Left ventricle myocardium inferior (tissue), 1 donor: ENCODE results near the gene INSC. TPM values are rescaled to one million over a fixed set of nuclear protein-coding genes. Genes with fewer than 3 reads are reported as not detected.

Experiments used
- DNase-seq: peaks from one replicate; pipeline ENCODE4 v3.0.0-alpha.2; 2020
- H3K27ac ChIP-seq: fragments of 200-600 bp; replicated peaks from 2 replicates; pipeline ENCODE4 v1.8.0; 2021
- H3K27me3 ChIP-seq: fragments of 200-600 bp; 2 replicates; pipeline ENCODE4 v1.8.0; 2021; ENCODE audit warnings: low read depth
- H3K36me3 ChIP-seq: fragments of 200-600 bp; 2 replicates; pipeline ENCODE4 v1.8.0; 2021
- H3K4me1 ChIP-seq: fragments of 200-600 bp; 2 replicates; pipeline ENCODE4 v1.8.0; 2021
- H3K4me3 ChIP-seq: fragments of 200-600 bp; 2 replicates; pipeline ENCODE4 v1.8.0; 2021; ENCODE audit warnings: mild to moderate bottlenecking, moderate library complexity
- H3K9me3 ChIP-seq: fragments of 200-600 bp; replicated peaks from 2 replicates; pipeline ENCODE4 v1.8.0; 2021
- intact Hi-C: fragments of 100-400 bp; cut with micrococcal nuclease; formaldehyde crosslinking; loops from one replicate; pipeline ENCODE4 v1.11.0; 2022
- total RNA-seq: library from RNA; stranded (reverse); fragmentation: NEBNext Ultra II Directional; extraction: Animal tissue kit (Norgen Biotek cat#: 25700); gene quantifications from one replicate; pipeline ENCODE4 v1.2.1, GENCODE V29; 2021
- TF ChIP-seq, protein P1 (sequence below): fragments of 200-600 bp; IDR thresholded peaks from 2 replicates; pipeline ENCODE4 v1.8.0; 2021; ENCODE audit warnings: antibody characterized with exemption, mild to moderate bottlenecking, borderline replicate concordance
- donor health status: DM: no; HTN: yes; CAD: no; lungs with severe emphysema.

Gene INSC
- total RNA-seq, 1 donor from 2014 or later: 0.25 TPM

DNA sequence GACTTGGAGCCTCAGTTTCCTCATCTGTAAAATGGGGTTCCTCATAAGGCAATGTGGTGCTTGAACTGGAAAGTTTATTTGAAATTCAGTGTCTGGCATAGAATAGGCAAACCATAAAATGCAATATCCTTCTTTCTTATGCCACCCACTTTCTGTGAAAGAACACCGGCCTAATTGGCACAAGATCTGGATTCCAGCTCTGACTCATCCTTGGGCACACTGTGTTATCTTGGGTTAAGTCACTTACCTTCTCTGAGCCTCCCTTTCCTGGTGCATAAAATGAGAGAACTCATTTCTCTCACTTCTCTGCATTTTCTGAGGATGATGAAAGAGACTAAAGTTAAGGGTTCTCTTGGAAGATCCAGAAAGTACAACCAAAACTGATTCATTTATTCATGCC, 5.1 kb downstream of the INSC start:
- Histone ChIP-seq H3K4me3 (no peak overlapping the region), H3K27ac (no peak overlapping the region), H3K27me3 (peaks cover 41% of the 10 kb centered on the region), H3K36me3 (no peaks in the 10 kb centered on the region), H3K9me3 (no peaks in the 10 kb centered on the region), H3K4me1 (peaks cover 8% of the 10 kb centered on the region)
- intact Hi-C loops: no loop called here
- DNase-seq: no peak
- TF ChIP-seq, protein P1, sequence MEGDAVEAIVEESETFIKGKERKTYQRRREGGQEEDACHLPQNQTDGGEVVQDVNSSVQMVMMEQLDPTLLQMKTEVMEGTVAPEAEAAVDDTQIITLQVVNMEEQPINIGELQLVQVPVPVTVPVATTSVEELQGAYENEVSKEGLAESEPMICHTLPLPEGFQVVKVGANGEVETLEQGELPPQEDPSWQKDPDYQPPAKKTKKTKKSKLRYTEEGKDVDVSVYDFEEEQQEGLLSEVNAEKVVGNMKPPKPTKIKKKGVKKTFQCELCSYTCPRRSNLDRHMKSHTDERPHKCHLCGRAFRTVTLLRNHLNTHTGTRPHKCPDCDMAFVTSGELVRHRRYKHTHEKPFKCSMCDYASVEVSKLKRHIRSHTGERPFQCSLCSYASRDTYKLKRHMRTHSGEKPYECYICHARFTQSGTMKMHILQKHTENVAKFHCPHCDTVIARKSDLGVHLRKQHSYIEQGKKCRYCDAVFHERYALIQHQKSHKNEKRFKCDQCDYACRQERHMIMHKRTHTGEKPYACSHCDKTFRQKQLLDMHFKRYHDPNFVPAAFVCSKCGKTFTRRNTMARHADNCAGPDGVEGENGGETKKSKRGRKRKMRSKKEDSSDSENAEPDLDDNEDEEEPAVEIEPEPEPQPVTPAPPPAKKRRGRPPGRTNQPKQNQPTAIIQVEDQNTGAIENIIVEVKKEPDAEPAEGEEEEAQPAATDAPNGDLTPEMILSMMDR: no peak

DNA sequence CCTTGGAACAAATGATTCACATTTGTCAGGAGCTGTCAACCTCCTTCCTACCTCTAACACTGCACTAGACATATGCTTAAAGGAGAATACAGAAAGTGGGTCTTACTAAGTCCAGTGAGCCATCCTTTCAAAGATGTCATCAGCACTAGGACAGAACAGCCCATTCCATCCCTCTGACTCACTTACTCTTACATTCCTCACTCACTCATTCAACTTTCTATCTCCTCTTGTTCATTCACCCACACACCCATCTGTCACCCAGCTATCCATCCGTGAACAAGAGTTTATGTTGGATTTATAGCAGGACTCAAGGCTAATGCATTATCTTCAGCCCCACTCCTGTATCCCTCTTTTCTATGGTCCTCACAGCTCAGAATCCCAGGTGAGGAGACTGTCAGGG, 9.1 kb downstream of the INSC start:
- Histone ChIP-seq H3K4me3 (no peak overlapping the region), H3K4me1 (peaks cover 4% of the 10 kb centered on the region), H3K27me3 (peaks cover 6% of the 10 kb centered on the region), H3K27ac (no peak overlapping the region), H3K36me3 (no peaks in the 10 kb centered on the region), H3K9me3 (no peaks in the 10 kb centered on the region)
- DNase-seq: no peak
- intact Hi-C loops: no loop called here
- TF ChIP-seq, protein P1: no peak

DNA sequence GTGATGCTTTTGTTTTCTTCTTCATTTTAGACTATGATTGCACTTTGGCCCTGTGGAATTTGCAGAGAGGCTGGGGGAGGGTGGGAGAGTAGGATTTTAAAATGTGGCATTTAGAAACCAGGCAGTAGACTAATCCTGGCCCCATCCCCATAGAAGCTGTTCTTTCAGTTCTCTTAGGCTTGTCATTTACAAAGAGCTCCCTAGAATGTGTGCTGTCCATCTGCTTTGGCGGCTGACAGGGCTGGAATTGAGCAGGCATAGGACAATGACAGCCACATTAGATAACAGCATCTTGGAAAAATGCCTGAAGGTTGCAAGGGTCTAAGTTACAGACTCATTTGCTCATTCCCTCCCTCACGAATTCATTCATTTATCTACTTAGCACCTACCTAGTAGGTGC, 9.8 kb downstream of the INSC start:
- H3K4me1 ChIP-seq: peaks cover 4% of the 10 kb centered on the region
- intact Hi-C loops: no loop called here
- H3K27ac ChIP-seq: no peak overlapping the region
- H3K36me3 ChIP-seq: no peaks in the 10 kb centered on the region
- H3K27me3 ChIP-seq: no peaks in the 10 kb centered on the region
- H3K4me3 ChIP-seq: no peak overlapping the region
- H3K9me3 ChIP-seq: no peaks in the 10 kb centered on the region
- DNase-seq: no peak
- TF ChIP-seq, protein P1: no peak

- Histone ChIP-seq H3K4me1 (no peaks in the 10 kb centered on the region), H3K36me3 (no peaks in the 10 kb centered on the region), H3K27me3 (no peaks in the 10 kb centered on the region), H3K4me3 (no peak overlapping the region), H3K27ac (no peak overlapping the region), H3K9me3 (no peaks in the 10 kb centered on the region)
- no peak for DNase-seq
- TF ChIP-seq, protein P1: no peak
- intact Hi-C loops: no loop called here
Measured at GRCh38 chr11:15127341-15127740, 12.6 kb downstream of the INSC start.

DNA sequence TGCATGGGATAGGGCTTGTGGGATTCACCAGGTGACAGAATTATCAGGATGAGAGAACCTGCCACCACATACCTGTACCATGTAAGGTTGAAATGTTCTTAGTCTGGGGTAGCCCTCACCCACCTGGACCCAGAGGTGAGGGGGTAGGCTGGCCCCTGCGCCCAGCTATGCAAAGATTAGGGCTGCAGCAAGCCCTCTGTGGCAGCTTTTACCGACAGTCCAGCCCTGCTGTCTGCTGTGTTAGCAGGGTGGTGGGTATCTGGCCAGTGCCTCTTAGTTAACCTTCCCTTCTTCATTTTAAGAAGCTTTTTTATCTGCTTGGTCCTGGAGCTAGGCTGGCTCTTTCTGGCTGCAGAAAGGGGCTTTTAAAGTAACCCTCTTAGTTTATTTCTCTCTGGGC, 13.9 kb downstream of the INSC start:
- H3K27ac ChIP-seq: no peak overlapping the region
- no peaks in the 10 kb centered on the region for H3K9me3 ChIP-seq
- H3K4me3 ChIP-seq: no peak overlapping the region
- intact Hi-C loops: no loop called here
- TF ChIP-seq, protein P1: no peak
- no peak for DNase-seq
- H3K36me3 ChIP-seq: no peaks in the 10 kb centered on the region
- H3K27me3 ChIP-seq: no peaks in the 10 kb centered on the region
- H3K4me1 ChIP-seq: no peaks in the 10 kb centered on the region

DNA sequence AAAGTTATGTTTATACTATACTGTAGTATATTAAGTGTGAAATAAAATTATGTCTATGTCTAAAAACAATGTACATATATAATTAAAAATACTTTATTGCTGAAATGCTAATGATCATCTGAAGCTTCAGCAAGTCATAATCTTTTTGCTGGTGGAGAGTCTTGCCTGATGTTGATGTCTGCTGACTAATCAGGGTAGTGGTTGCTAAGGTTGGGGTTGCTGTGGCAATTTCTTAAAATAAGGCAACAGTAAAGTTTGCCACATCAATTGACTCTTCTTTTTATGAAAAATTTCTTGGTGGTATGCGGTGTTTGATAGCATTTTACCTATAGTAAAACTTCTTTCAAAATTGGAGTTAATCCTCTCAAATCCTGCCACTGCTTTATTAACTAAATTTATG, 21.4 kb downstream of the INSC start:
- Histone ChIP-seq H3K27ac (no peak overlapping the region), H3K4me3 (no peak overlapping the region), H3K27me3 (no peaks in the 10 kb centered on the region), H3K9me3 (no peaks in the 10 kb centered on the region), H3K36me3 (no peaks in the 10 kb centered on the region), H3K4me1 (peaks cover 16% of the 10 kb centered on the region)
- no peak for DNase-seq
- intact Hi-C loops: no loop called here
- TF ChIP-seq, protein P1: no peak
